Ascending aorta (tissue), 2 donors: Measurements from ENCODE around the gene ROGDI. TPM values are rescaled to one million over a fixed set of nuclear protein-coding genes. Genes with fewer than 3 reads are reported as not detected.

Experiments
- DNase-seq, 2 donors: peaks; one replicate each; pipeline ENCODE4 v3.0.0-alpha.2; 2019; ENCODE audit warnings: low spot score in 2 of 2
- H3K27ac ChIP-seq, 2 donors: fragments of 200-600 bp; sonication (generic); one replicate each; pipeline ENCODE4 v1.5.1; 2016 to 2017; ENCODE audit warnings: mild to moderate bottlenecking in 1 of 2
- H3K27me3 ChIP-seq: fragments of 200-600 bp; sonication (generic); one replicate; pipeline ENCODE4 v1.5.1; 2017
- H3K36me3 ChIP-seq, 2 donors: fragments of 200-600 bp; sonication (generic); one replicate each; pipeline ENCODE4 v1.5.1; 2016
- H3K4me1 ChIP-seq, 2 donors: fragments of 200-600 bp; sonication (generic); one replicate each; pipeline ENCODE4 v1.5.1; 2016 to 2017; ENCODE audit warnings: mild to moderate bottlenecking in 1 of 2
- H3K4me3 ChIP-seq, 2 donors: fragments of 200-600 bp; sonication (generic); one replicate each; pipeline ENCODE4 v1.5.1; 2016 to 2017; ENCODE audit warnings: mild to moderate bottlenecking in 1 of 2
- H3K9me3 ChIP-seq, 2 donors: fragments of 200-600 bp; sonication (generic); one replicate each; pipeline ENCODE4 v1.5.1; 2016
- intact Hi-C: fragments of 100-400 bp; cut with DNase I; formaldehyde crosslinking; loops from one replicate; pipeline ENCODE4 v1.15.1; 2023
- total RNA-seq: library from RNA; depleted of rRNA; stranded (reverse); fragments of >200 nt; gene quantifications from one replicate; pipeline ENCODE4 v1.1.0, GENCODE V29; 2016
- TF ChIP-seq, protein P1 (sequence below), 3 experiments: fragments of 200-600 bp in 2 of 3; fragments of 450-650 bp in 1 of 3; sonication (generic) in 2 of 3; IDR thresholded peaks; one replicate each; pipeline ENCODE4 v1.5.1; 2016 to 2019; ENCODE audit warnings: antibody characterized with exemption in 3 of 3, mild to moderate bottlenecking in 1 of 3, moderate library complexity in 1 of 3

ROGDI gene
- total RNA-seq, 1 donor from 2014 or later: 10.5 TPM

DNA sequence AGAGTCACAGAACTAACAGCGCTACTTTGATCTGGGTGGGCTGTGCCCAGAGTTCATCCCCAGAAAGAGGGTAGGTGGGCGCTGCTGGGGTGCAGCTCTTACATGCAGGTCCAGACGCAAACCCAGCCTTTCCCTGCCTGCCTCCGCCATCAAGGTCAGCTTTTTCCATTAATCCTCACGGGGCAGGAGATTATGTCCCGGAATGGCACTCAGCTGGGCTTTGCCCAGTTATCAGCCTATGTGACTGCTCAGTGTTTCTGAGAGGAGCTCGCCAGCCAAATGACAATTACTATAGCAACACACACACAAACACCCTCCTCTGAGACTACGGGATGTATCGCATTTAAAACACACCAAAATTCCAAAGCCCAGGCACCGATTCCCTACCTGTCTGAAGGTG is 24.5 kb upstream of the ROGDI start:
- no peak for DNase-seq
- peaks cover 94 to 100% of the 10 kb centered on the region in 2 donors for H3K36me3 ChIP-seq

DNA sequence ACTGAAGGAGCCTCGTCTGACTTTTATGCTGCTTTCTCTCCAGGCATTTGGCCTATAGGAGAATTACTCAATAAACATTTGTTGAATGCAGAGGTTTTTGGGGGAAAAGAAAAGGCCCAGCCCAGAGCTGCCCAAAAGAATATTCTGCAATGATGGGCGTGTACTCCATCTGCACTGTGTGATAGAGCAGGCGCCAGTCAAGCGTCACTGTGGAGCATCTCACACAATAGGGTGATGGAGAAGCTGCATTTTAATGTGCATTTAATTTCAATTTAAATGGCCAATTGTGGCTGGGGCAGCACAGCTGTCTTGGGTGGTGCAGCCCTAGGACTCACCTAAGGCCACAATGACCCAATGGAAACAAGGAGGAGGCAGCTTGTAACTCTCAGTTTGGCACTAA is 24.1 kb upstream of the ROGDI start:
- Histone ChIP-seq H3K4me3 (no peak overlapping the region), H3K9me3 (no peaks in the 10 kb centered on the region), H3K4me1 (no peaks in the 10 kb centered on the region), H3K27ac (no peak overlapping the region), H3K36me3 (peaks cover 94 to 100% of the 10 kb centered on the region in 2 donors), H3K27me3 (no peaks in the 10 kb centered on the region)
- intact Hi-C loops: no loop called here
- TF ChIP-seq, protein P1, sequence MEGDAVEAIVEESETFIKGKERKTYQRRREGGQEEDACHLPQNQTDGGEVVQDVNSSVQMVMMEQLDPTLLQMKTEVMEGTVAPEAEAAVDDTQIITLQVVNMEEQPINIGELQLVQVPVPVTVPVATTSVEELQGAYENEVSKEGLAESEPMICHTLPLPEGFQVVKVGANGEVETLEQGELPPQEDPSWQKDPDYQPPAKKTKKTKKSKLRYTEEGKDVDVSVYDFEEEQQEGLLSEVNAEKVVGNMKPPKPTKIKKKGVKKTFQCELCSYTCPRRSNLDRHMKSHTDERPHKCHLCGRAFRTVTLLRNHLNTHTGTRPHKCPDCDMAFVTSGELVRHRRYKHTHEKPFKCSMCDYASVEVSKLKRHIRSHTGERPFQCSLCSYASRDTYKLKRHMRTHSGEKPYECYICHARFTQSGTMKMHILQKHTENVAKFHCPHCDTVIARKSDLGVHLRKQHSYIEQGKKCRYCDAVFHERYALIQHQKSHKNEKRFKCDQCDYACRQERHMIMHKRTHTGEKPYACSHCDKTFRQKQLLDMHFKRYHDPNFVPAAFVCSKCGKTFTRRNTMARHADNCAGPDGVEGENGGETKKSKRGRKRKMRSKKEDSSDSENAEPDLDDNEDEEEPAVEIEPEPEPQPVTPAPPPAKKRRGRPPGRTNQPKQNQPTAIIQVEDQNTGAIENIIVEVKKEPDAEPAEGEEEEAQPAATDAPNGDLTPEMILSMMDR (IDR thresholded peaks at IDR 0.05): no peak
- DNase-seq: no peak

More for the DNA sequence above, 24.5 kb upstream of the ROGDI start:
- Histone ChIP-seq H3K27me3 (no peaks in the 10 kb centered on the region), H3K4me3 (no peak overlapping the region), H3K4me1 (no peaks in the 10 kb centered on the region), H3K9me3 (no peaks in the 10 kb centered on the region), H3K27ac (no peak overlapping the region)
- intact Hi-C loops: no loop called here
- TF ChIP-seq, protein P1 (IDR thresholded peaks at IDR 0.05): no peak

DNA sequence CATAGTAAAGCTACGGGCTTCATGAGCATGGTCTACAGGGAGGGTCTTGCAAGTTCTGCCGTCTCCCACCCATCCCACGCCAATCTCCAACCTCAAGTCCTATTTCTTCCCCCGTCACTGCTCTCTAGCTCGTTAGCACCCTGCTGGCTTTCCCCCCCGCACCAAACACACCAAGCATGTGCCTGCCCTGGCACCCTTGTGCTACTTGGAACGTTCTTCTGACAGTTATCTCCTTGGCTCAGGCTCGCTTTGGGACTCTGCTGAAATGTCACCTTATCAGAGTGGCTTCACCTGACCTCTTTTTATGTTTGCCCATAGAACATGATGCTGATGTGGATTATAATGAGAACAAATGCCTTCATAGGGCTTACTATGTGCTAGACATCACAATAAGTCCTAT is 22.8 kb upstream of the ROGDI start:
- H3K4me1 ChIP-seq: no peaks in the 10 kb centered on the region
- TF ChIP-seq, protein P1 (IDR thresholded peaks at IDR 0.05): no peak
- peaks cover 88 to 100% of the 10 kb centered on the region in 2 donors for H3K36me3 ChIP-seq
- DNase-seq: no peak
- no peak overlapping the region for H3K4me3 ChIP-seq
- no peaks in the 10 kb centered on the region for H3K27me3 ChIP-seq
- no peak overlapping the region for H3K27ac ChIP-seq
- intact Hi-C loops: no loop called here
- no peaks in the 10 kb centered on the region for H3K9me3 ChIP-seq

DNA sequence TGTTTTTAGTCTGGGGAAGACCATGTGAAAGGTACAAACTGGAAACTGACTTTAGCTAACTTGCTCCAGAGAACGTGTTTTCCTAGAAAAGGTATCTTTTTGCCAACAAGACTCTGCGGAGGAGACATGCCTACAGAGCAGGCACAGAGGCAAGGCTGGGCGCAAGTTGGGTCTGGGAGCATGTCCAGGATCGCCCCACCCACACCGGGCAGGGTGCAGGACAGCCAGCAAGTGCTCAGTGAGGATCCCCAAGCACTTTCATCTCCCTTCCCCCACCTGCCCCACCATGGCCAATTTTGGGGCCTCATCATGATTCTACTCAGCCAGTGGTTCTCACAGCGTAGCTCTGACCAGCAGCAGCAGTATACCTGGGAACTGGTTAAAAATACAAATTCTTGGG is 18.2 kb upstream of the ROGDI start:
- Histone ChIP-seq H3K4me1 (no peaks in the 10 kb centered on the region), H3K27ac (no peak overlapping the region), H3K9me3 (no peaks in the 10 kb centered on the region), H3K4me3 (no peak overlapping the region), H3K27me3 (no peaks in the 10 kb centered on the region), H3K36me3 (peaks cover 79 to 99% of the 10 kb centered on the region in 2 donors)
- no peak for DNase-seq
- intact Hi-C loops: no loop called here
- TF ChIP-seq, protein P1 (IDR thresholded peaks at IDR 0.05): no peak

DNA sequence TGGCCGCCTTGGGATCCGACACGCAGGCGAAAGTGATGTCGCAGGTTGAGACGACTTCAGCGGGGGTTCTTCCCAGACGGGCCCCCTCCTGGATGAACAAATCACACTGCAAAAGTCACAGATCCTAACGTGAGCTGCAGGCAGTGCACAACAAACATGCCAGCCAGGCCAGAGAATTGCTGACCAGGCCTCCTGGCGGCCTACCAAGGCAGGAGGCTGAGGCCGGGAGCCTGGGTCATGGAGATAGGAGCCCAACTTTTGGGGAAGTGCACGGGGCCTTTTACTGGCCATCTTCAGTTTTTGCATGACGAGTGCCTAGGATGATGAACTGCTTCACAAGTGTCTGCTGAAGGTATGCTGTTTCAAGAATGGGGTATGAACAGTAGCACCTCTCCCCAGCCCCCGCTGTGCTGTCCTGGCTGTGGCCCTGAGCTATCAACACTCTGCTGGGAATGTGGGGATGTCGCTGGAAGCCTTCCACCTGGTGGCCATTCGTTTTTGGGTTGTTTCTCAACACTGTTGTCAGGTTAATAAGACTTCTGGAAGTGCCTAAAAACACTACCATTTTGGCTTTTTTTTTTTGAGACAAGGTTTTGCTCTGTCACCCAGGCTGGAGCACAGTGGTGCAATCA is 12.2 kb upstream of the ROGDI start:
- H3K27ac ChIP-seq: no peak overlapping the region
- H3K27me3 ChIP-seq: no peaks in the 10 kb centered on the region
- intact Hi-C loops: no loop called here
- no peak overlapping the region for H3K4me3 ChIP-seq
- H3K4me1 ChIP-seq: no peaks in the 10 kb centered on the region
- H3K36me3 ChIP-seq: peaks cover 83 to 98% of the 10 kb centered on the region in 2 donors
- TF ChIP-seq, protein P1 (IDR thresholded peaks at IDR 0.05): no peak
- DNase-seq: no peak
- H3K9me3 ChIP-seq: no peaks in the 10 kb centered on the region

DNA sequence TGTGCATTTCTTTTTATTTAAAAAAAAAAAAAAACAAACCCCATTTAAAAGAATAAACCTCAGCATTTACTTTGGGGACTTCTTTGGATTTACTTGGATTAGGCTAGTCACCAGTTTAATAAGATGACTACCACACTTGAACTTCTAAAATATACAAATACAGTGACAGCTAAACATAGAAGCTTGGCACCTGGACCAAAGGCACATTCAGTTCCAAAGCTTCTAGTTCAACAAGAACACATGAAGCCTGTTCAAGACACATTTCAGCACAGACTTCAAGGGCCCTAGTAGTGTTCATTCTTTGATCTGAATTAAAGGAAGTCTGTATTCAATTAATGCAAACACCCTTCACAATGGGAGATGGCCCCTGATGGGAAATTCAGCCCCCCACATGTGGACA is 11.6 kb upstream of the ROGDI start:
- Histone ChIP-seq H3K9me3 (no peaks in the 10 kb centered on the region), H3K27me3 (no peaks in the 10 kb centered on the region), H3K27ac (no peak overlapping the region), H3K4me1 (no peaks in the 10 kb centered on the region), H3K36me3 (peaks cover 83 to 98% of the 10 kb centered on the region in 2 donors), H3K4me3 (no peak overlapping the region)
- TF ChIP-seq, protein P1 (IDR thresholded peaks at IDR 0.05): no peak
- no peak for DNase-seq
- intact Hi-C loops: no loop called here
